ENCODE results near the gene BMAL1.

BMAL1 gene

DNA sequence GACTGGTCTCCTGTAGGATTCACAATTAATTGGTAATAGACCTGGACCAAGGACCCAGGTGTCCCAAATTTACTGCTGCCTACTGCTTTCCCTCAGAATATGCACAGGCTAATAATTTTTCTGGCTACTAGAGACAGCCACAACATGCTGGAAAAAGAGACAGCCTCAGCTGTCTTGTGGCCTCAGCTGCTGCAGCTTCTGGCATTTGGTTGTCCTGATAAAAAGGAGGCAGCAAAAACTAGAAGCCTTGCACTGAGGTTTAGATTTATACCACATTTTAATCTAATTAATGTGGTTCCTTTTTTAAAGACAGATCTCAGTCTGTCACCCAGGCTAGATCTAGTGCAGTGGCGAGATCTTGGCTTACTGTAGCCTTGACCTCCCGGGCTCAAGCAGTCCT is 95.6 kb downstream of the BMAL1 start:
- DNase-seq (ENCODE audit: insufficient read length, low spot score), result no peak
- FAIRE-seq, result no peak
- TF ChIP-seq, protein P1, sequence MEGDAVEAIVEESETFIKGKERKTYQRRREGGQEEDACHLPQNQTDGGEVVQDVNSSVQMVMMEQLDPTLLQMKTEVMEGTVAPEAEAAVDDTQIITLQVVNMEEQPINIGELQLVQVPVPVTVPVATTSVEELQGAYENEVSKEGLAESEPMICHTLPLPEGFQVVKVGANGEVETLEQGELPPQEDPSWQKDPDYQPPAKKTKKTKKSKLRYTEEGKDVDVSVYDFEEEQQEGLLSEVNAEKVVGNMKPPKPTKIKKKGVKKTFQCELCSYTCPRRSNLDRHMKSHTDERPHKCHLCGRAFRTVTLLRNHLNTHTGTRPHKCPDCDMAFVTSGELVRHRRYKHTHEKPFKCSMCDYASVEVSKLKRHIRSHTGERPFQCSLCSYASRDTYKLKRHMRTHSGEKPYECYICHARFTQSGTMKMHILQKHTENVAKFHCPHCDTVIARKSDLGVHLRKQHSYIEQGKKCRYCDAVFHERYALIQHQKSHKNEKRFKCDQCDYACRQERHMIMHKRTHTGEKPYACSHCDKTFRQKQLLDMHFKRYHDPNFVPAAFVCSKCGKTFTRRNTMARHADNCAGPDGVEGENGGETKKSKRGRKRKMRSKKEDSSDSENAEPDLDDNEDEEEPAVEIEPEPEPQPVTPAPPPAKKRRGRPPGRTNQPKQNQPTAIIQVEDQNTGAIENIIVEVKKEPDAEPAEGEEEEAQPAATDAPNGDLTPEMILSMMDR (IDR thresholded peaks at IDR 0.05; ENCODE audit: insufficient read depth, missing control alignments), result no peak

DNA sequence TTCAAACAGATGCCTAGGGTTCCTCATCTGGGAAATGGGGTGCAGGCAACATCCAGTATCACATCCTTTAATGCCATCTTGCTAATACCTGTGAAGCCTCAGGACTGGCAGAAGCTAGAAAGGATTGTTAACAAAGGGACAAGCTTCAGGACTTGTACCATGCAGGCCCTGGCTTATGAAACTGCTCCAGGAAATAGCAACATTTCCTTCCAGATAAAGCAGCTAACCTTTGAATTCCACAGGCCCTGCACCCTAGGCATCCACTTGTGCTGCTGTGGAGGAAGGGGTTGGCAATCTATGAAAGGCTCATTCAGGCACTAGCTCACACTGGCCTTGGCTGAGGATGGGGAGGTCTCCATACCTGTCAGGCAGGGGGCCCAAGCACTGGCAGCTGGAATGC is 98.2 kb downstream of the BMAL1 start:
- FAIRE-seq (no peak), DNase-seq (ENCODE audit: insufficient read length, low spot score) (no peak)
- TF ChIP-seq, protein P1 (IDR thresholded peaks at IDR 0.05; ENCODE audit: insufficient read depth, missing control alignments), result no peak

DNA sequence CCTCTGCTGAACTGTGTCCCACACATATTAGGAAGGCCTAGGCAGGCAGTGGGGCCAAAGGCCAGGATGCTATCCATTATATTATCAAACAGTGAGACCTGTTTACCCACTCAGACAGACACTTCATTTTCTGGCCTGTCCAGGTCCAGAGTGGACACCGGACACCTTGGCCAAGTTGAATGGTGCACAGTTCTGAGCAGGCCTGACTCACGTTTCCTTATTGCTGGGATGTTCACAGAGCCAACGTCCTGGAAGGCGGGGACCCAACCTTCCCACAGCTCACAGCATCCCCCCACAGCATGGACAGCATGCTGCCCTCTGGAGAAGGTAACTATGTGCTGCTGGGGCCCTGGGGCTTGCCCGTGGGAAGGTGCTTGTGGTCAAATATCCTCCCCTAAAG is 98.8 kb downstream of the BMAL1 start:
- TF ChIP-seq, protein P1 (IDR thresholded peaks at IDR 0.05; ENCODE audit: insufficient read depth, missing control alignments), result no peak
- FAIRE-seq (no peak), DNase-seq (ENCODE audit: insufficient read length, low spot score) (no peak)

DNA sequence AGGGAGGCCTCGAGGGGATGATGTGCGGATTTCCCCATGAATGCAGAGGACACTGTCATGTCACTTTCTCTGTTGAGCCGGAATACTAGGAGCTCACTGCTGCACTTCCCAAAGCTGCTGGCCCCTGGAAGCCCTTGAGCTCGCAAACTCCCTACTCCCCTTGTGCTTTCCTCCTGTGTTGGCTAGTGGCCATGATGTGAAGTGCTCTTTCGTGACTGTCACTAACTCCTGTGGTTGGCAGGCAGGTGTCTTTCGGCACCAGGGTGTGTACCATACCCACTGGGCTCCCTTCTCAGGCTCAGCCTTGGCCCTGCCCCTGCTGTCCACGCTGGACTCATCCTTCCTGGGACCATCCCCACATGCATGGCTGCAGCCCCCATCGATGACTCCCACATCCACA is 99.2 kb downstream of the BMAL1 start:
- DNase-seq (ENCODE audit: insufficient read length, low spot score) (no peak), FAIRE-seq (no peak)
- TF ChIP-seq, protein P1 (IDR thresholded peaks at IDR 0.05; ENCODE audit: insufficient read depth, missing control alignments), result no peak

DNA sequence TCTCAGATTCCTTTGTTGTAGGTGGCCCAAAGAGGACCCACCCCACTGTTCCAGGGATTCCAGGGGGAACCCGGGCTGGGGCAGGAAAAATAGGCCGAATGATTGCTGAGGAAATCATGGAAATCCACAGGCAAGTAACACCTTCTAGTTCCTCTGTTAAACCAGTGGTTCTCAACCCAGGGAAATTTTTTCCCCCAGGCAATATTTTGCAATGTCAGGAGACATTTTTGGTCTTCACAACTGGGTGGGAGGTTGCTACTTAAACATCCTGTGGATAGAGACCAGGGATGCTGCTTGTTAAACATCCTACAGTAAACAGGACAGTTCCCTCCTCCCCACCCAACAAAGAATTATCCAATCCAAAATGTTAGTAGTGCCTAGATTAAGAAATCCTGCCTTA is 100.7 kb downstream of the BMAL1 start:
- FAIRE-seq (no peak), DNase-seq (ENCODE audit: insufficient read length, low spot score) (no peak)
- TF ChIP-seq, protein P1 (IDR thresholded peaks at IDR 0.05; ENCODE audit: insufficient read depth, missing control alignments), result no peak

DNA sequence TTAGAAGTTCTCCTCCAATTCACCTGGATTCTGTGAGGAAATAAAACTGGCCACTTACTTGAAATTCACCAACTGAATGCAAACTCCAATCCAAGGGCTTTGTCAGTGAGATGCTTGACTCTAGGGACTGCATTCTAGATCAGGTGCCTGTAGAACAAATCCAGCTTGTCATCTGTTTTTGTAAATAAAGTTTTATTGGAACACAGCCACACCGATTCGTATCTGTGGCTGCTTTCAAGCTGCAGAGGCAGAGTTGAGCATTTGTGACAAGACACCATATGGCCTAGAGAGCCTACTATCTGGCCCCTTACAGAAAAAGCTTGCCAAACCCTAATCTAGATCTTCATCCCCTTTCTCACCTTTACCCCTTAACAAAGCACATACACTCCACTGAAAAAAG is 103.1 kb downstream of the BMAL1 start:
- FAIRE-seq, result no peak
- DNase-seq (ENCODE audit: insufficient read length, low spot score), result no peak
- TF ChIP-seq, protein P1 (IDR thresholded peaks at IDR 0.05; ENCODE audit: insufficient read depth, missing control alignments), result no peak

DNA sequence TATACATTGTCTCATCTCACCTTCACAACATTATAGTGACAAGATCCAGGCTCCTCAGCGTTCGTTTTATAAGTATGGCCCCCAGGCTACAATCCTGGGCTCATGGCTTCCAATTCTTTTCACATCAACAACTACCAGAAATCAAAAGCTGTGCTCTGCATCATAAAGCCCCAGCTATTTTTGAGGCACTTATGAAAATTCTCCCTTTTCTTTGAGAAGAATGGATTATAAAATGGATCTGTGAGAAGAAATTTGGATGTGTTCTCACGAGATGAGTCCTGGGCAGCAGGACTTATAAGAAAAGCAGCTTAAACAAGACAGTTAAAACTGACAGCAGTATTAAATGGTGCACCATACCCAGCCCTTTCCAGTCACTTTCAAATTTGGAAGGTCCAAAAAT is 105.2 kb downstream of the BMAL1 start:
- DNase-seq (ENCODE audit: insufficient read length, low spot score), result no peak
- TF ChIP-seq, protein P1 (IDR thresholded peaks at IDR 0.05; ENCODE audit: insufficient read depth, missing control alignments), result no peak
- FAIRE-seq, result no peak

All from D721Med (cell line).